ENCODE results near the gene CHRNA10.
"Not testable (repeated sequence)": the region's sequence is repeated elsewhere in the genome, so short reads cannot be mapped to it uniquely, and the experiment has no call there.

DNA sequence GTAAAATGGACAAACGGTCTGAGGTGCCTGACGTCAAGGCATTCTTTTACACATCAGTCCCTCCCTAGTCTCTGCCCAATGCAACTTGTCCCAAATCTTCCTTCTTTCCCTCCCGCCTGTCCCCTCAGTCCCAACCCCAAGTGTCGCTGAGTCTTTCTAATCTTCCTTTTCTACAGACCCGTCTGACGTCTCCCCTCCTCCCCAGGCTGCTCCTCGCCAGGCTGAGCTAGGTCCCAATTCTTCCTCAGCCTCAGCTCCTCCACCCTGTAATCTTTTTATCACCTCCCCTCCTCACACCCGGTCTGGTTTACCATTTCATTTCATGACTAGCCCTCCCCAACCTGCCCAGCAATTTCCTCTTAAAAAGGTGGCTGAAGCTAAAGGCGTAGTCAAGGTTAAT, 21.8 kb downstream of the CHRNA10 start:
- TF ChIP-seq, protein P1, sequence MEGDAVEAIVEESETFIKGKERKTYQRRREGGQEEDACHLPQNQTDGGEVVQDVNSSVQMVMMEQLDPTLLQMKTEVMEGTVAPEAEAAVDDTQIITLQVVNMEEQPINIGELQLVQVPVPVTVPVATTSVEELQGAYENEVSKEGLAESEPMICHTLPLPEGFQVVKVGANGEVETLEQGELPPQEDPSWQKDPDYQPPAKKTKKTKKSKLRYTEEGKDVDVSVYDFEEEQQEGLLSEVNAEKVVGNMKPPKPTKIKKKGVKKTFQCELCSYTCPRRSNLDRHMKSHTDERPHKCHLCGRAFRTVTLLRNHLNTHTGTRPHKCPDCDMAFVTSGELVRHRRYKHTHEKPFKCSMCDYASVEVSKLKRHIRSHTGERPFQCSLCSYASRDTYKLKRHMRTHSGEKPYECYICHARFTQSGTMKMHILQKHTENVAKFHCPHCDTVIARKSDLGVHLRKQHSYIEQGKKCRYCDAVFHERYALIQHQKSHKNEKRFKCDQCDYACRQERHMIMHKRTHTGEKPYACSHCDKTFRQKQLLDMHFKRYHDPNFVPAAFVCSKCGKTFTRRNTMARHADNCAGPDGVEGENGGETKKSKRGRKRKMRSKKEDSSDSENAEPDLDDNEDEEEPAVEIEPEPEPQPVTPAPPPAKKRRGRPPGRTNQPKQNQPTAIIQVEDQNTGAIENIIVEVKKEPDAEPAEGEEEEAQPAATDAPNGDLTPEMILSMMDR (IDR thresholded peaks at IDR 0.05) = not testable (repeated sequence)
- not testable (repeated sequence) for TF ChIP-seq POLR2A (IDR thresholded peaks at IDR 0.05)

Data from esophagus squamous epithelium (tissue), 4 donors.